ENCODE measurements around the gene CELF6. TPM values are rescaled to one million over a fixed set of nuclear protein-coding genes. Genes with fewer than 3 reads are reported as not detected.

The CELF6 gene
- under 1 TPM; 0.63 to 0.91 TPM for total RNA-seq

DNA sequence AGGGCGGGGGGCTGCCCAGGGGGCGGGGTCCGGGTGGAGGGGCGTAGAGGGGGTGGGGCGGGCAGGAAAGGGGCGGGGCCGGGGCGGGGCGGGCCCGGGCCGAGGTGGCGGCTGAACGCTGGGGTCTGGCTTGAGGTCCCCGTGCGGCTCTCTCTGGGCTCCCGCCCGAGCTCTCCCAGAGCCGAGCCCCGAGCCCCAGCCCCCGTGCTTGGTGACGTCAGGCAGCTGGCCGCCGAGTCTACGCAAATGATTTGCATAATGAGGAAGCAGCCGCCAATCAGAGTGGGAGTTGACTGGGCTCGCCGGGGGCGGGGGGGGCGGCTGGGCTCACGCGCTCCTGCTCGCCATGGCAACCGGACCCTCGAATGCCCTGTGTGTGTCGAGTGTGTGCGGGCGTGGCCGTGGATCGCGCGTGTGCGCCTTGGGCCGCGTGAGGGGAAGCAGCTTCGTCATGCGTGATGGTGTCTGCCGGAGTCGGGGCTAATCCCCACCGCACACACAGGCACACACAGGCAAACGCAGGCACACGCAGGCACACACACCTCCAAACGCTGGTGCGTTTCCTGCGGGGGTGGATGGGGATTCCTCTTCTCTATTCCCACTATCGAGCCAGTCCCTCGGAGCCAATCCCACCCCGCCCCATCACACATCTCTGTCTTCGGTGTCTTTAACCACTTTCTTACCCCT, at the start of gene CELF6:
Gene CELF6 (minus strand): TSS at position 173 of the 687 bp plus-strand sequence. CDS start 283 bp downstream, outside the sequence.

GRCh38 chr15:72272213-72272996, 47.6 kb downstream of the CELF6 start, which contains the start of gene PARP6:
Gene PARP6 (minus strand): TSS chr15:72272554. CDS start chr15:72267477, 5,077 bp downstream.

Other genes with a start within 250 kb of the CELF6 start
- gene MYO9A, start 202.0 kb downstream of the CELF6 start, total RNA-seq: 10 to 100 TPM; 19.1 TPM
- 1 to 10 TPM; 1.2 to 1.4 TPM for gene SENP8, start 201.8 kb downstream of the CELF6 start, total RNA-seq
- not detected for gene GRAMD2A, start 122.4 kb downstream of the CELF6 start, total RNA-seq
- gene PKM, start 89.0 kb downstream of the CELF6 start, total RNA-seq: 1,000 to 10,000 TPM; 1,130 to 1,132 TPM
- 10 to 100 TPM; 59.6 to 71.2 TPM for gene PARP6, start 47.6 kb downstream of the CELF6 start, total RNA-seq
- 100 to 1,000 TPM; 104 to 114 TPM for gene HEXA, start 55.9 kb upstream of the CELF6 start, total RNA-seq
- not detected for gene TMEM202, start 78.1 kb upstream of the CELF6 start, total RNA-seq
- 100 to 1,000 TPM; 123 to 128 TPM for gene ARIH1, start 154.2 kb upstream of the CELF6 start, total RNA-seq